Calu3 (cell line): ENCODE measurements around the gene RBPMS2. TPM values are rescaled to one million over a fixed set of nuclear protein-coding genes. Genes with fewer than 3 reads are reported as not detected.

Experiments used
- BruUV-seq: library from RNA; stranded (reverse); fragments of 400-500 nt; replicated peaks from 2 replicates; lab custom pipeline; 2021; lab: Mats Ljungman, UMichigan
- CTCF ChIA-PET: fragments of 300-600 bp; sonication (Branson Sonifier 250); formaldehyde crosslinking; loops from one replicate; lab custom pipeline; 2022; ENCODE audit warnings: antibody characterized with exemption; lab: Charles Lee
- DNase-seq: peaks from one replicate; pipeline ENCODE4 v3.0.0; 2022
- H3K27ac Mint-ChIP-seq: one replicate; pipeline ENCODE4 v1.8.0; 2022; ENCODE audit warnings: mixed read lengths; ENCODE audit not compliant: unreplicated experiment
- H3K27me3 Mint-ChIP-seq: one replicate; pipeline ENCODE4 v1.8.0; 2022; ENCODE audit warnings: mixed read lengths; ENCODE audit not compliant: unreplicated experiment
- H3K36me3 Mint-ChIP-seq: one replicate; pipeline ENCODE4 v1.8.0; 2022; ENCODE audit warnings: mild to moderate bottlenecking, moderate library complexity, mixed read lengths; ENCODE audit not compliant: insufficient read depth, unreplicated experiment
- H3K4me1 Mint-ChIP-seq: one replicate; pipeline ENCODE4 v1.8.0; 2022; ENCODE audit warnings: mild to moderate bottlenecking, low read depth, mixed read lengths; ENCODE audit not compliant: unreplicated experiment
- H3K4me3 Mint-ChIP-seq: one replicate; pipeline ENCODE4 v1.8.0; 2022; ENCODE audit warnings: mild to moderate bottlenecking, low read depth, moderate library complexity, mixed read lengths; ENCODE audit not compliant: unreplicated experiment
- H3K9me3 Mint-ChIP-seq: one replicate; pipeline ENCODE4 v1.8.0; 2022; ENCODE audit warnings: low read depth, mixed read lengths; ENCODE audit not compliant: unreplicated experiment
- CTCF ChIP-seq: fragments of 200-600 bp; IDR thresholded peaks from one replicate; pipeline ENCODE4 v1.8.0; 2022; ENCODE audit warnings: antibody characterized with exemption; ENCODE audit not compliant: unreplicated experiment
- intact Hi-C: fragments of 100-400 bp; cut with micrococcal nuclease; formaldehyde crosslinking; loops from one replicate; pipeline ENCODE4 v1.10.0; 2022; ENCODE audit not compliant: unreplicated experiment
- total RNA-seq: library from RNA; stranded (reverse); gene quantifications from 2 replicates; pipeline ENCODE4 v1.2.3, GENCODE V29; 2022

The RBPMS2 gene
- total RNA-seq, 1 experiment from 2014 or later: 1.4 TPM

GRCh38 chr15:64772488-64772887, 2.9 kb downstream of the RBPMS2 start:
- Mint-ChIP-seq H3K27me3 (peaks cover 81% of the 10 kb centered on the region), H3K9me3 (no peaks in the 10 kb centered on the region), H3K36me3 (peaks cover 13% of the 10 kb centered on the region), H3K4me3 (no peak overlapping the region), H3K27ac (no peak overlapping the region), H3K4me1 (no peaks in the 10 kb centered on the region)
- DNase-seq: no peak
- intact Hi-C loops: no loop called here
- TF ChIP-seq CTCF: no peak
- CTCF ChIA-PET: no interaction called here
- no TSS peak for BruUV-seq

GRCh38 chr15:64770626-64771025, 4.8 kb downstream of the RBPMS2 start:
- no peak overlapping the region for H3K4me3 Mint-ChIP-seq
- no TSS peak for BruUV-seq
- no peak for TF ChIP-seq CTCF
- H3K27me3 Mint-ChIP-seq: peaks cover 65% of the 10 kb centered on the region
- intact Hi-C loops: no loop called here
- H3K9me3 Mint-ChIP-seq: no peaks in the 10 kb centered on the region
- CTCF ChIA-PET: interaction anchor here (0.7 kb wide), 1 partner anchor 384 kb away, joined by 8 read pairs; no protein-coding TSS in a partner anchor
- no peak for DNase-seq
- H3K36me3 Mint-ChIP-seq: peaks cover 7% of the 10 kb centered on the region
- no peaks in the 10 kb centered on the region for H3K4me1 Mint-ChIP-seq
- H3K27ac Mint-ChIP-seq: no peak overlapping the region

- Mint-ChIP-seq H3K9me3 (no peaks in the 10 kb centered on the region), H3K36me3 (no peaks in the 10 kb centered on the region), H3K4me1 (no peaks in the 10 kb centered on the region), H3K27me3 (peaks cover 41% of the 10 kb centered on the region), H3K27ac (no peak overlapping the region), H3K4me3 (no peak overlapping the region)
- intact Hi-C loops: no loop called here
- BruUV-seq: no TSS peak
- CTCF ChIA-PET: no interaction called here
- DNase-seq: no peak
- TF ChIP-seq CTCF: no peak
These were observed 8.2 kb downstream of the RBPMS2 start for GRCh38 chr15:64767203-64767602.

- TF ChIP-seq CTCF: no peak
- no peak overlapping the region for H3K4me3 Mint-ChIP-seq
- intact Hi-C loops: no loop called here
- H3K27ac Mint-ChIP-seq: no peak overlapping the region
- no peak for DNase-seq
- H3K36me3 Mint-ChIP-seq: no peaks in the 10 kb centered on the region
- H3K27me3 Mint-ChIP-seq: peaks cover 39% of the 10 kb centered on the region
- H3K9me3 Mint-ChIP-seq: no peaks in the 10 kb centered on the region
- no TSS peak for BruUV-seq
- H3K4me1 Mint-ChIP-seq: no peaks in the 10 kb centered on the region
- CTCF ChIA-PET: no interaction called here
These were observed 9.3 kb downstream of the RBPMS2 start for GRCh38 chr15:64766058-64766457.
